ENCODE results near the gene KCTD4. TPM values are rescaled to one million over a fixed set of nuclear protein-coding genes. Genes with fewer than 3 reads are reported as not detected.
A peak's percentile ranks its signal among the peaks of the same experiment; 100 is the strongest.

The KCTD4 gene
- total RNA-seq, 1 donor from 2014 or later: not detected

GRCh38 chr13:45184693-45185092, 16.2 kb downstream of the KCTD4 start:
- CTCF ChIA-PET: no interaction called here
- ATAC-seq (ENCODE audit: low read depth) (no peak), DNase-seq (no peak)
- no peaks in the 10 kb centered on the region for H3K27me3 Mint-ChIP-seq
- peaks cover 43% of the 10 kb centered on the region for H3K36me3 Mint-ChIP-seq (ENCODE audit: low read depth)
- H3K9me3 Mint-ChIP-seq: peaks cover 6% of the 10 kb centered on the region
- no peak overlapping the region for H3K4me3 Mint-ChIP-seq
- intact Hi-C loops (cut with micrococcal nuclease): no loop called here
- POLR2A ChIA-PET: no interaction called here
- no peak for TF ChIP-seq CTCF (IDR thresholded peaks at IDR 0.05)
- peak overlapping the region; percentile 73 for H3K27ac Mint-ChIP-seq
- H3K4me1 Mint-ChIP-seq: peaks cover 27% of the 10 kb centered on the region

GRCh38 chr13:45180713-45181601, 19.9 kb downstream of the KCTD4 start:
- CTCF ChIA-PET: interaction anchor here (0.7 kb wide), 1 partner anchor 134 kb away, joined by 3 read pairs; no protein-coding TSS in a partner anchor
- TF ChIP-seq CTCF (IDR thresholded peaks at IDR 0.05): no peak

GRCh38 chr13:45180303-45180702, 20.5 kb downstream of the KCTD4 start:
- ATAC-seq (ENCODE audit: low read depth) (no peak), DNase-seq (no peak)
- CTCF ChIA-PET: no interaction called here
- H3K4me3 Mint-ChIP-seq: no peak overlapping the region
- no peak overlapping the region for H3K27ac Mint-ChIP-seq
- H3K4me1 Mint-ChIP-seq: peaks cover 37% of the 10 kb centered on the region
- H3K27me3 Mint-ChIP-seq: no peaks in the 10 kb centered on the region
- POLR2A ChIA-PET: no interaction called here
- intact Hi-C loops (cut with micrococcal nuclease): no loop called here
- H3K36me3 Mint-ChIP-seq (ENCODE audit: low read depth): peaks cover 43% of the 10 kb centered on the region
- no peak for TF ChIP-seq CTCF (IDR thresholded peaks at IDR 0.05)
- H3K9me3 Mint-ChIP-seq: no peaks in the 10 kb centered on the region

More at GRCh38 chr13:45180713-45181601, 19.9 kb downstream of the KCTD4 start:
- ATAC-seq (ENCODE audit: low read depth) (no peak), DNase-seq (no peak)
- no peaks in the 10 kb centered on the region for H3K9me3 Mint-ChIP-seq
- no peak overlapping the region for H3K4me3 Mint-ChIP-seq
- intact Hi-C loops (cut with micrococcal nuclease): no loop called here
- H3K27me3 Mint-ChIP-seq: no peaks in the 10 kb centered on the region
- H3K4me1 Mint-ChIP-seq: peaks cover 37% of the 10 kb centered on the region
- H3K27ac Mint-ChIP-seq: no peak overlapping the region
- POLR2A ChIA-PET: no interaction called here
- peaks cover 39% of the 10 kb centered on the region for H3K36me3 Mint-ChIP-seq (ENCODE audit: low read depth)

- no peak overlapping the region for H3K27ac Mint-ChIP-seq
- DNase-seq (no peak), ATAC-seq (ENCODE audit: low read depth) (no peak)
- peaks cover 46% of the 10 kb centered on the region for H3K36me3 Mint-ChIP-seq (ENCODE audit: low read depth)
- no peaks in the 10 kb centered on the region for H3K9me3 Mint-ChIP-seq
- CTCF ChIA-PET: no interaction called here
- H3K27me3 Mint-ChIP-seq: no peaks in the 10 kb centered on the region
- no peak for TF ChIP-seq CTCF (IDR thresholded peaks at IDR 0.05)
- POLR2A ChIA-PET: interaction anchor here (0.6 kb wide), 1 partner anchor 147 kb away, joined by 4 read pairs; no protein-coding TSS in a partner anchor
- intact Hi-C loops (cut with micrococcal nuclease): no loop called here
- peaks cover 28% of the 10 kb centered on the region for H3K4me1 Mint-ChIP-seq
- no peak overlapping the region for H3K4me3 Mint-ChIP-seq
These were observed 21.4 kb downstream of the KCTD4 start for GRCh38 chr13:45179428-45179827.

GRCh38 chr13:45178349-45179162, 22.3 kb downstream of the KCTD4 start:
- Mint-ChIP-seq H3K9me3 (no peaks in the 10 kb centered on the region), H3K4me3 (no peak overlapping the region), H3K27ac (no peak overlapping the region), H3K4me1 (peaks cover 19% of the 10 kb centered on the region), H3K27me3 (no peaks in the 10 kb centered on the region), H3K36me3 (ENCODE audit: low read depth) (peaks cover 38% of the 10 kb centered on the region)
- no peak for TF ChIP-seq CTCF (IDR thresholded peaks at IDR 0.05)
- ATAC-seq (ENCODE audit: low read depth) (no peak), DNase-seq (no peak)
- intact Hi-C loops (cut with micrococcal nuclease): no loop called here
- ChIA-PET CTCF (no interaction called here), POLR2A (interaction anchor here (0.6 kb wide), 1 partner anchor 146 kb away, joined by 4 read pairs; no protein-coding TSS in a partner anchor)
